ENCODE data around the gene BORCS6. TPM values are rescaled to one million over a fixed set of nuclear protein-coding genes. Genes with fewer than 3 reads are reported as not detected.

The BORCS6 gene
- total and polyA plus RNA-seq, 3 experiments from 2014 or later, result 8.1 to 30.0 (median 8.8) TPM

DNA sequence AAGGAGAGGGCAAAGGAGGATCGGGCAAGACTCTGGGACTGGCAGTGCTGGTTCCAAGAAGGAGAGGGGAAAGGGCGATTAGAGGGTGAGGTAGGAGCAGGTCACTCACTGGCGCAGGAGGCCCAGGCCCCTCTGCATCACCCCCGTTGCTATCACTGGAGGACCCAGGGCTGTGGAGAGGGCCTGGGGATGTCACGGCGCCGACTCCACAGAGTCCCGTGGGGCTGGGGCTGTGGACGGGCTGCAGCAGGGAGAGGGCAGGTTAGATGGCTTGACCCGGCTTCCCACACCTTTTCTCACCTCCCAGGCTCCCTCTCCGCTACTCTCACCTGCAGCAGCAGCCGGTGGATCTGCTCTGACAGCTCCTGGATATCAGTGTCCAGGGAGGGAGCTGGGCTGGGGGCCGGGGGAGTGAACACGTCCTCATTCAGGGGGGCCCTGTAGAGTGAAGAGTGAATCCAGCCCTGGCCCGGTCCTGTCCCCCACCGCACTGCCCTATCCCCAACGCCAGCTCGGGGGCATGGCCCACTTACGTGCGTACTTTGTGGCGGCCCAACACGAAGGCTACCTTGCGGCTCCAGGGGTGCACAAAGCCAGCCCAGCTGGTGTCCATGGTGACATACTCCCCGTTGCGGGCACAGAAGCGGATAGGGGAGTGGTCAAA is 42.7 kb downstream of the BORCS6 start:
- no peak overlapping the region for H3K27ac ChIP-seq (ENCODE audit: low read depth, low read length)
- H3K4me1 ChIP-seq (ENCODE audit: insufficient read depth, low read length), result peaks cover 17% of the 10 kb centered on the region
- Mint-ChIP-seq H3K27ac (peak overlapping the region in 4 of 8 donors; percentile 3 to 84 (median 62)), H3K9me3 (peaks cover 0 to 4% (median 0%) of the 10 kb centered on the region in 5 donors), H3K27me3 (peaks cover 0 to 17% of the 10 kb centered on the region in 2 donors), H3K4me3 (peak overlapping the region in 4 of 7 donors; percentile 19 to 78 (median 34)), H3K36me3 (peaks cover 3 to 92% (median 20%) of the 10 kb centered on the region in 3 donors), H3K4me1 (peaks cover 19 to 35% (median 19%) of the 10 kb centered on the region in 3 donors)
- no peak overlapping the region for H3K4me3 ChIP-seq (ENCODE audit: low read length)
- no peaks in the 10 kb centered on the region for H3K27me3 ChIP-seq (ENCODE audit: insufficient read depth, low read length, poor library complexity, severe bottlenecking)
- ChIA-PET CTCF (interaction anchor here (0.9 to 11.7 kb wide), 4 partner anchors 9 to 53 kb away, joined by 3 to 108 read pairs (median 8); no protein-coding TSS in a partner anchor), POLR2A (interaction anchor here (0.6 to 1.7 kb wide), 2 partner anchors 9 to 25 kb away, joined by 4 to 7 read pairs; no protein-coding TSS in a partner anchor)
- peak in 1 of 5 donors; percentile 7 for DNase-seq
- no peaks in the 10 kb centered on the region for H3K9me3 ChIP-seq (ENCODE audit: low read length)
- peaks cover 66% of the 10 kb centered on the region for H3K36me3 ChIP-seq (ENCODE audit: insufficient read depth, low read length)

DNA sequence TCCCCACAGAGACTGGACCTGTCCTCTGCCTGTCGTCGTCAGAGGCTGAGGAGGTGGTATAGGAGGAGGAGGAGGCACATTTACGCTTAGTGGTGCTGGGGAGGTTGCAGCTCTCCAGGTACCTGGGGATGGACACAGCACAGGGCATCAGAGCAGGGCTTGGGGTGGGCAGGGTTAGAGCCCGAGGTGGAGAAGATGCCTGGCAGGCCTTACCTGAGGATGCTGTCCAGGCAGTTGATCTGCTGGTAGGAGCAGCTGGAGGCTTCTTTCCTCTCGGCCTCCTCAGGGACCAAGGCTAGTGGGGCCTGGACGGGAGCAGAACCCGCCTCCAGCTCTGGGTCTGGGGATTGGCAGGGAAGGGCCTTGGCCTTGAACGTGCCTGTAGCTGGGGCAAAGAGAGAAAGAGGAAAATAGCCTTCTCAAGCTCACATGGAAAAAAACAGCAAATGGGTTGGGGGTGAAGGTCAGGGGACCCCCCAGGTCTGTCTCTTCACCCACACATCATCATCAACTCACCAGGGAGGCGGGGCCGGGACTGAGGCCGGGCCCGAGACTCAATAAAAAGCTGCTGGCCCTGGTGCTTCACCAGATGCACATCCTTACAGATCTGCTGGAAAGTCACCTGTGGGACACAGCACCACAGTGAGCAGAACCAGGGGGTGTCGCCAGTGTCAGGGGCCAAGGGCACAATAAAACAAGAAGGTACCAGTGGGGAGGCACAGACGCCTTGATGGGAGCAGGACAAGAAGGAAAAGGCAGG is 43.4 kb downstream of the BORCS6 start:
- Histone ChIP-seq H3K9me3 (ENCODE audit: low read length) (no peaks in the 10 kb centered on the region), H3K4me3 (ENCODE audit: low read length) (no peak overlapping the region), H3K27me3 (ENCODE audit: insufficient read depth, low read length, poor library complexity, severe bottlenecking) (no peaks in the 10 kb centered on the region), H3K4me1 (ENCODE audit: insufficient read depth, low read length) (peaks cover 15% of the 10 kb centered on the region), H3K27ac (ENCODE audit: low read depth, low read length) (no peak overlapping the region), H3K36me3 (ENCODE audit: insufficient read depth, low read length) (peaks cover 73% of the 10 kb centered on the region)
- Mint-ChIP-seq H3K4me3 (peak overlapping the region in 4 of 7 donors; percentile 19 to 78 (median 54)), H3K4me1 (peaks cover 14 to 29% (median 14%) of the 10 kb centered on the region in 3 donors), H3K36me3 (peaks cover 3 to 95% (median 20%) of the 10 kb centered on the region in 3 donors), H3K27ac (peak overlapping the region in 5 of 8 donors; percentile 51 to 94 (median 70)), H3K27me3 (peaks cover 0 to 12% of the 10 kb centered on the region in 2 donors), H3K9me3 (peaks cover 0 to 2% (median 0%) of the 10 kb centered on the region in 5 donors)
- ChIA-PET POLR2A (interaction anchor here (1.7 kb wide), 1 partner anchor 10 kb away, joined by 7 read pairs; no protein-coding TSS in a partner anchor), CTCF (interaction anchor here (0.9 to 3.4 kb wide), 6 partner anchors 10 to 53 kb away, joined by 3 to 12 read pairs (median 4); partner anchors contain the start of gene HES7)
- peak in 2 of 5 donors; percentile 7 to 8 for DNase-seq

DNA sequence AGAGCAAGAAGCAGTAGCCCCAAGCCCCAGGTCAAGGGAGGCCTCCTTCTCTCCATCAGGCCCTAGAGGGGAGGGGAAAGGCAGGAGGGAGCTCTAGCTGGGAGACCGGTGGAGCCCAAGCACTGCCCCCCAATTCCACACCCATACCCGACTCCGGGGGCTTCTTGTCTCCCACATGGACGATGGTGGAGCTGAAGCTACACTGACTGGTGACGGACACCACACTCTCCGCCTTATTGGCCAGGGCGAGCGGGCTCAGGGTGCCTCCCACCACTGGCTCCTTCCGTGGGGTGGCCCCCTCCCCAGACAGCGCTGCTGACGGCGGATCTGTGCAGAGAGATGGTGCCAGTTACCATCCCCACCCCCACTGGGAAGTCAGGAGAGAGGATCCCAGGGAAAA is 44.2 kb downstream of the BORCS6 start:
- ChIA-PET POLR2A (no interaction called here), CTCF (interaction anchor here (0.8 to 3.4 kb wide), 6 partner anchors 13 to 75 kb away, joined by 3 to 12 read pairs (median 4); partner anchors contain the start of gene HES7)
- Mint-ChIP-seq H3K27me3 (peaks cover 0 to 8% of the 10 kb centered on the region in 2 donors), H3K4me1 (peaks cover 8 to 22% (median 9%) of the 10 kb centered on the region in 3 donors), H3K36me3 (peaks cover 3 to 95% (median 20%) of the 10 kb centered on the region in 3 donors), H3K9me3 (no peaks in the 10 kb centered on the region), H3K4me3 (no peak overlapping the region), H3K27ac (peak overlapping the region in 2 of 8 donors; percentile 22 to 78)
- peaks cover 12% of the 10 kb centered on the region for H3K4me1 ChIP-seq (ENCODE audit: insufficient read depth, low read length)
- no peaks in the 10 kb centered on the region for H3K27me3 ChIP-seq (ENCODE audit: insufficient read depth, low read length, poor library complexity, severe bottlenecking)
- H3K9me3 ChIP-seq (ENCODE audit: low read length), result no peaks in the 10 kb centered on the region
- no peak overlapping the region for H3K27ac ChIP-seq (ENCODE audit: low read depth, low read length)
- H3K4me3 ChIP-seq (ENCODE audit: low read length), result no peak overlapping the region
- H3K36me3 ChIP-seq (ENCODE audit: insufficient read depth, low read length), result peaks cover 79% of the 10 kb centered on the region
- DNase-seq, result no peak

DNA sequence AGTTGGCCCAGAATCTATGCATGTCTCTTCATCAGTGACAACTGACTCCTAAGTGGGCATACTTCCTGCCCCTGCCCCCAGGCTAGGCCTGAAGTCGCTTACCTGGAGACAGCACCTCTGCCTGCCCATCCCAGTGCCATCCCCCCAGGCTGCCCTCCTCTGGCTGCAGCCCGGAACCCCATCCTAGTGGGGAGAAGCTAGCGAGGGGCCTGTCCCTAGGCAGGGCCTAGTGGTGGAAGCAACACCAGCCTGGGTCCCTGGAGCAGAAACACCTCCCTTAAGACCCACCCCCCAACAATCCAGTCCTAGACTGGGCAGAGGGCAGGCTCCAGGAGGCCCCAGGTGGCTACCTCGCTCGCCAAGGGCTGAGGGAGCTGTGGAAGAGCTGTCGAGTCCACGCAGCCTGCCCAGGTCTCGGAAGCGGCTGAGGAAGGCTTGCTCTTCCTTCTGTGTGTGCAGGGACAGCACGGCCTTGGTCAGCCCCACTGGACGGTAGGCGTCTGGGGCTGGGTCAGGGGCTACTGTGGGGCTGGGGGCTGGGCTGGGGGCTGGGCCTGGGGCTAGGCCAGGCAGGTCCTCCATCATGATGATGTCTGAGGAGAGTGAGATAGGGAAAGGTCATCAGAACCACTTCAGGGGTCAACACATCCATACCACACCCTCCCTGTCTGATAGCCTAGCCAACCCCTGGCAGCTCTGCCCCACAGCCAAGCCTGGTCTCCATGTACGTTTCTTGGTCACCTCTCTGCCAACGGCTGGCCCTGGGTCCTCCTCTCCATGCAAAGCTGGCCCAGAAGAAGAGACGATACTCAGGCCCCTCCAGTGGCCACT is 45.4 kb downstream of the BORCS6 start:
- Histone ChIP-seq H3K4me3 (ENCODE audit: low read length) (no peak overlapping the region), H3K27ac (ENCODE audit: low read depth, low read length) (no peak overlapping the region), H3K4me1 (ENCODE audit: insufficient read depth, low read length) (peaks cover 6% of the 10 kb centered on the region), H3K36me3 (ENCODE audit: insufficient read depth, low read length) (peaks cover 74% of the 10 kb centered on the region), H3K9me3 (ENCODE audit: low read length) (no peaks in the 10 kb centered on the region), H3K27me3 (ENCODE audit: insufficient read depth, low read length, poor library complexity, severe bottlenecking) (no peaks in the 10 kb centered on the region)
- POLR2A ChIA-PET, result interaction anchor here (0.7 kb wide), 1 partner anchor 129 kb away, joined by 3 read pairs; no protein-coding TSS in a partner anchor
- Mint-ChIP-seq H3K4me3 (peak overlapping the region in 2 of 7 donors; percentile 40 to 60), H3K36me3 (peaks cover 3 to 93% (median 19%) of the 10 kb centered on the region in 3 donors), H3K27me3 (peaks cover 0 to 8% of the 10 kb centered on the region in 2 donors), H3K27ac (peak overlapping the region in 2 of 8 donors; percentile 21 to 70), H3K9me3 (no peaks in the 10 kb centered on the region), H3K4me1 (peaks cover 0 to 10% (median 3%) of the 10 kb centered on the region in 3 donors)
- DNase-seq, result peak in 3 of 5 donors; percentile 17 to 48 (median 17)
- CTCF ChIA-PET, result interaction anchor here (1.8 kb wide), 1 partner anchor 20 kb away, joined by 6 read pairs; the partner anchor contains the start of gene HES7

DNA sequence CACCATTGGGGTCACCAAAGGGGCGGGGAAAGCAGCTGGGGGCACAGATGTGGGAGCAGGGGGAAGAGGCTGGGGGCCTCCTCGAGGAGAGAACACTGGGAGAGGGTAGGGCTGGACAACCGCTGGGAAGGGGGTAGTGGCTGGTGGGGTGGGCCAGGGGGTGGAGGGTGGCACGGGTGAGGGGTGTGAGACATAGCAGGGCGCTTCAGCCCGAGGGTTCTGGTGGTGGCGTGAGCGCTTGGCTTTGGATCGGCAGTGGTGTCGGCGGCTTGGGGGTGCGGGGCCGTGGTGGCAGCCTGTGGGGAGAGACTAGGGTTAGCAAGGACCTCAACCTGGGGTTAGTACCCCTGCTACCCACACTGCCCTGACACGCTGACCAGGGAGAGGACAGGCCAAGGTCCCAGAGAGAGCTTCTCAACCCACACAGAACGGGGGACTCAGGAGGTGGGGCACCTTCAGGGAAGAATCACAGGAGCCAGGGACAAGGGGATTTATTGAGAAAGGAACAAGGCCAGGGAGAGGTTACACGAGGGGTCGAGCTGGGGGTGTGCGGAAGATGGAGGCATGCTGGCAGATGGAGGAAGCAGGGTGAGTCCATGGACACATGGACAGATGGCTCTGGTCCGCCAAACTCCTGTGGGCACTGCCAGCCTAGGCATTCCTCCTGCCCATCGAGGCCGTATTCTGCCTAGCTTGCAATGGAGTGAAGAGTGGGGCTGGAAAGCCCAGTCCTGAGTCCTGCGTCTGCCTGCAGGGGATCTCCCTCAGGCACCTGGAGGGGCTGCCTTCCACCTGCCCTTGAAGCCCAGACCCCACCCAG is 46.2 kb downstream of the BORCS6 start:
- H3K9me3 ChIP-seq (ENCODE audit: low read length), result no peaks in the 10 kb centered on the region
- H3K4me3 ChIP-seq (ENCODE audit: low read length), result no peak overlapping the region
- H3K4me3 Mint-ChIP-seq, result peak overlapping the region in 5 of 7 donors; percentile 5 to 75 (median 45)
- ChIA-PET POLR2A (no interaction called here), CTCF (interaction anchor here (1.3 kb wide), 1 partner anchor 25 kb away, joined by 3 read pairs; no protein-coding TSS in a partner anchor)
- H3K36me3 Mint-ChIP-seq, result peaks cover 3 to 85% (median 16%) of the 10 kb centered on the region in 3 donors
- H3K4me1 Mint-ChIP-seq, result peaks cover 0 to 7% (median 0%) of the 10 kb centered on the region in 3 donors
- H3K27ac ChIP-seq (ENCODE audit: low read depth, low read length), result no peak overlapping the region
- peak overlapping the region in 3 of 8 donors; percentile 21 to 75 (median 26) for H3K27ac Mint-ChIP-seq
- H3K27me3 ChIP-seq (ENCODE audit: insufficient read depth, low read length, poor library complexity, severe bottlenecking), result no peaks in the 10 kb centered on the region
- H3K27me3 Mint-ChIP-seq, result peaks cover 0 to 8% of the 10 kb centered on the region in 2 donors
- peaks cover 0 to 2% (median 0%) of the 10 kb centered on the region in 5 donors for H3K9me3 Mint-ChIP-seq
- peaks cover 12% of the 10 kb centered on the region for H3K4me1 ChIP-seq (ENCODE audit: insufficient read depth, low read length)
- H3K36me3 ChIP-seq (ENCODE audit: insufficient read depth, low read length), result peaks cover 65% of the 10 kb centered on the region
- DNase-seq, result peak in 3 of 5 donors; percentile 21 to 53 (median 30)

DNA sequence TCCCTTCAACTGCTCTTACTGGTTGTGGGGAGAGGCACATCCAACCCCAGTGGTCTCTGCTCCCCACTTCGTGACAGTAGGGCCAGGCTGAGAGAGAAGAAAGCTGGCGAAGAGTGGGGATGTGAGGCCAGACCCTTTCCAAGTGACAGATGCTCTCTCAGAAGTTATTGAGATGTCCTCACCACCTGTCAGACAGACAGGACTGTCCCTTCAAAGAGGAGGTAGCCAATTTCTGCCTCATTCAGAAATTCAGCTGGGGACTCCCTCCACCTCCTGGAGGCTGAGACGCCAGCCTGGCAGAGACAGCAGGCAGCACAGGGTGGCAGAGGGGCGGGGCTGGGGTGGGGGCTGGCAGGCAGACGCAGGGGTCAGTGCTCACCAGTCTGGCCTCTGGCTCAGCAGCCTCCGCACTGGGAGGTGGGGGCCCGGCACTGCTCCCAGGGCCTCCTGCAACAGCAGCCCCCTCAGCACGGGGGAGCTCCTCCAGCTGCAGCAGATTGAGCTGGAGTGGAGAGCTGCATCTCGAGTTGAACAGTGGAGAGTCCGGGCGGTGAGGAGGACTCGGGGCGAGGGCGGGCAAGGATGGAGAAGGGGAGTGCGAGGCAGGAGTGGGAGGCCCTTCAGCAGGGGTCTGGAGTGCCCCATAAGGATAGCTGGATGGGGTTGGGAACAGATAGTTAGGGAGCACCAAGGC is 46.9 kb downstream of the BORCS6 start:
- H3K36me3 Mint-ChIP-seq, result peaks cover 0 to 78% (median 16%) of the 10 kb centered on the region in 3 donors
- ChIA-PET POLR2A (interaction anchor here (0.6 kb wide), 1 partner anchor 205 kb away, joined by 7 read pairs; no protein-coding TSS in a partner anchor), CTCF (interaction anchor here (1.3 kb wide), 1 partner anchor 24 kb away, joined by 3 read pairs; no protein-coding TSS in a partner anchor)

More for the DNA sequence above, 46.9 kb downstream of the BORCS6 start:
- H3K4me1 Mint-ChIP-seq, result peaks cover 0 to 4% (median 0%) of the 10 kb centered on the region in 3 donors
- H3K27ac ChIP-seq (ENCODE audit: low read depth, low read length), result no peak overlapping the region
- peaks cover 0 to 2% (median 0%) of the 10 kb centered on the region in 5 donors for H3K9me3 Mint-ChIP-seq
- H3K4me1 ChIP-seq (ENCODE audit: insufficient read depth, low read length), result peaks cover 16% of the 10 kb centered on the region
- no peak overlapping the region for H3K4me3 ChIP-seq (ENCODE audit: low read length)
- H3K27ac Mint-ChIP-seq, result peak overlapping the region in 3 of 8 donors; percentile 21 to 74 (median 56)
- H3K27me3 Mint-ChIP-seq, result peaks cover 0 to 8% of the 10 kb centered on the region in 2 donors
- H3K4me3 Mint-ChIP-seq, result peak overlapping the region in 1 of 7 donors; percentile 41
- no peaks in the 10 kb centered on the region for H3K27me3 ChIP-seq (ENCODE audit: insufficient read depth, low read length, poor library complexity, severe bottlenecking)
- H3K36me3 ChIP-seq (ENCODE audit: insufficient read depth, low read length), result peaks cover 58% of the 10 kb centered on the region
- no peaks in the 10 kb centered on the region for H3K9me3 ChIP-seq (ENCODE audit: low read length)
- DNase-seq, result peak in 3 of 5 donors; percentile 4 to 46 (median 28)

All from CD8-positive, alpha-beta memory T cell (primary cell).